Muscle of back (tissue), 13 donors: Measurements from ENCODE around the gene FCAMR. TPM values are rescaled to one million over a fixed set of nuclear protein-coding genes. Genes with fewer than 3 reads are reported as not detected.

Source experiments
- DNase-seq, 3 donors: peaks; one replicate each; pipeline versions ENCODE4 v3.0.0 to v3.0.0-alpha.2; 2013
- long read RNA-seq, 9 donors: transcript quantifications; one replicate each; lab custom pipeline, GENCODE V29; 2026
- polyA plus RNA-seq, 10 donors: library from polyadenylated mRNA; unstranded; fragments of 120-200 nt; gene quantifications; one replicate each; pipeline ENCODE4 v1.2.1, GENCODE V29; 2013; ENCODE audit not compliant: insufficient read length in 10 of 10

FCAMR gene
- not detected for polyA plus RNA-seq
- long read RNA-seq, donor 1: 0 reads
- long read RNA-seq, donor 2: 0 reads
- long read RNA-seq, donor 3: 0 reads
- long read RNA-seq, donor 4: 0 reads
- long read RNA-seq, donor 5: 0 reads
- long read RNA-seq, donor 6: 0 reads
- long read RNA-seq, donor 7: 0 reads
- long read RNA-seq, donor 8: 0 reads
- long read RNA-seq, donor 9: 0 reads

GRCh38 chr1:206970446-206970845 lies at the start of gene FCAMR:
Gene FCAMR, minus strand, starts transcription at chr1:206970460. Its CDS starts 335 bp downstream, at chr1:206970125.
- no peak for DNase-seq

GRCh38 chr1:207019661-207020060 lies 49.4 kb upstream of the FCAMR start:
- no peak for DNase-seq

- DNase-seq: no peak
Observed at GRCh38 chr1:207019161-207019560, 48.9 kb upstream of the FCAMR start.

GRCh38 chr1:207018707-207019106 lies 48.4 kb upstream of the FCAMR start:
- no peak for DNase-seq

GRCh38 chr1:207017615-207018559 lies 47.6 kb upstream of the FCAMR start:
- peak in 2 of 3 donors; percentile 33 to 53 for DNase-seq

GRCh38 chr1:207015791-207016190 lies 45.5 kb upstream of the FCAMR start:
- no peak for DNase-seq

- DNase-seq: no peak
Observed at GRCh38 chr1:207014728-207015127, 44.5 kb upstream of the FCAMR start.

- no peak for DNase-seq
Observed at GRCh38 chr1:207013321-207014085, 43.2 kb upstream of the FCAMR start.

GRCh38 chr1:207010726-207011125 lies 40.5 kb upstream of the FCAMR start:
- DNase-seq: no peak

- no peak for DNase-seq
Observed at GRCh38 chr1:207009945-207010344, 39.7 kb upstream of the FCAMR start.

- no peak for DNase-seq
Observed at GRCh38 chr1:207009182-207009850, 39.1 kb upstream of the FCAMR start.

GRCh38 chr1:207007352-207008033 lies 37.2 kb upstream of the FCAMR start:
- peak in 2 of 3 donors; percentile 16 to 88 for DNase-seq

- DNase-seq: no peak
Observed at GRCh38 chr1:207006914-207007313, 36.7 kb upstream of the FCAMR start.

GRCh38 chr1:207006083-207006482 lies 35.8 kb upstream of the FCAMR start:
- DNase-seq: no peak

GRCh38 chr1:207004931-207005830 lies 34.9 kb upstream of the FCAMR start:
- peak in 2 of 3 donors; percentile 37 to 46 for DNase-seq

GRCh38 chr1:207003210-207003609 lies 33.0 kb upstream of the FCAMR start:
- no peak for DNase-seq

GRCh38 chr1:207002724-207003146 lies 32.5 kb upstream of the FCAMR start:
- DNase-seq: no peak

GRCh38 chr1:207001492-207002245 lies 31.4 kb upstream of the FCAMR start:
- DNase-seq: no peak

- no peak for DNase-seq
Observed at GRCh38 chr1:207000651-207001291, 30.5 kb upstream of the FCAMR start.
